ENCODE results near the gene BRD4. TPM values are rescaled to one million over a fixed set of nuclear protein-coding genes. Genes with fewer than 3 reads are reported as not detected.

BRD4 gene
- total and polyA plus RNA-seq, 2 of the 13 experiments (the other 11 are each of a cell fraction or from before 2014, with no cell fraction given): 10.5 to 11.4 TPM

DNA sequence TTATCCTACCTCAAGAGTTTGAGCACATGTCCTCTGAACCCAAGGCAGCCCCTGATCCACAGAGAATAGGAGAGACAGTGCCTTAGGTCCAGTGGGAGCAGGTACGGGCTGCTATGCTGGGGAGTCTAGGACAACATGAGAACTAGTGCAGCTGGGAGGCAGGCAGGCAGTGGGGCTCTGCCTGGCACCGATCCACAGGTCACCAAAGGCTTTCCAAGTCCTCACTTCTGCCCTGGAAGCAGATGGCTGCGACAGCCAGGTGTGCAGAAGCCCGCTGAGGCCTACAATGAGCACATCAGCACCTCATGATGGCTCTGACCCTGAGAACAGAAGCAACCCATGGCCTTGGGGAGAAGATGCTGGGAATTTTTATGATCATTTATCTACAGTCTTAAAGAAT, 70.3 kb downstream of the BRD4 start:
- FAIRE-seq (no peak), DNase-seq (ENCODE audit: low spot score) (no peak), ATAC-seq (no peak)
- Histone ChIP-seq H3K4me2 (ENCODE audit: low read depth, low read length) (no peak overlapping the region), H3K4me1 (ENCODE audit: insufficient read depth, low read length) (no peaks in the 10 kb centered on the region; the same call in 1 of the 2 replicates), H3K9me3 (ENCODE audit: low read length) (no peaks in the 10 kb centered on the region), H3K4me3 (replicated peaks in 1 of 3; ENCODE audit: insufficient read depth in 1 of 3, low read depth in 2 of 3, low read length in 3 of 3) (no peak overlapping the region), H3K27me3 (ENCODE audit: control insufficient read depth in 1 of 2, insufficient read depth in 2 of 2, low read length in 2 of 2) (no peaks in the 10 kb centered on the region; a peak in 1 of 5 replicates), H3K27ac (ENCODE audit: extremely low read length, insufficient read depth, low read length) (no peak overlapping the region), H3K79me2 (ENCODE audit: insufficient read depth, low read length) (peaks cover 13% of the 10 kb centered on the region), H3K9ac (ENCODE audit: insufficient read depth, low read depth, low read length) (no peak overlapping the region), H4K20me1 (ENCODE audit: insufficient read depth, low read length) (peaks cover 43% of the 10 kb centered on the region; the same call in 1 of the 2 replicates), H3K36me3 (replicated peaks in 1 of 2; ENCODE audit: control insufficient read depth in 1 of 2, insufficient read depth in 2 of 2, low read length in 2 of 2) (peaks cover 60 to 95% of the 10 kb centered on the region in 2 experiments), H2AFZ (ENCODE audit: low read length) (no peak overlapping the region)
- no TSS peak for BruUV-seq (replicated peaks)
- in situ Hi-C loops (cut with HindIII; ENCODE audit: extremely low pct_ligation_motif_present, low pct_unique_long_range_greater_than_20kb): no loop called here
- CTCF ChIA-PET (ENCODE audit: low intra/inter-chr PET ratio, low total read pairs): no interaction called here
- POLR2A ChIA-PET: interaction anchor here (0.6 kb wide), 1 partner anchor 212 kb away, joined by 3 read pairs; no protein-coding TSS in a partner anchor
- 100% methylated on average over 1 of the region's 4 CpGs for WGBS (ENCODE audit: low lambda C conversion rate)
- TF ChIP-seq ARNTL (CRISPR knock-in tag; IDR thresholded peaks at IDR 0.05) (no peak), RBM22 (optimal IDR thresholded peaks at IDR 0.05; ENCODE audit: low read length) (peak; percentile 41)
- intact Hi-C loops (cut with micrococcal nuclease; ENCODE audit: unreplicated experiment): loop anchor here (5.0 to 10.0 kb wide), 2 partner anchors 63 to 155 kb away; partner anchors contain the start of gene AKAP8L

GRCh38 chr19:15260939-15261338, 71.4 kb downstream of the BRD4 start:
- ChIA-PET POLR2A (no interaction called here), CTCF (ENCODE audit: low intra/inter-chr PET ratio, low total read pairs) (no interaction called here)
- WGBS (ENCODE audit: low lambda C conversion rate): 96% methylated on average over 8 of the region's 8 CpGs
- no peak for FAIRE-seq
- no peaks in the 10 kb centered on the region for H3K9me3 ChIP-seq (ENCODE audit: low read length)
- H2AFZ ChIP-seq (ENCODE audit: low read length): no peak overlapping the region
- H3K4me1 ChIP-seq (ENCODE audit: insufficient read depth, low read length): no peaks in the 10 kb centered on the region
- no peaks in the 10 kb centered on the region; a peak in 1 of 5 replicates for H3K27me3 ChIP-seq (ENCODE audit: control insufficient read depth in 1 of 2, insufficient read depth in 2 of 2, low read length in 2 of 2)
- ATAC-seq: no peak
- no peak overlapping the region for H3K27ac ChIP-seq (ENCODE audit: extremely low read length, insufficient read depth, low read length)
- no peak overlapping the region for H3K9ac ChIP-seq (ENCODE audit: insufficient read depth, low read depth, low read length)
- no peak overlapping the region for H3K4me2 ChIP-seq (ENCODE audit: low read depth, low read length)
- no peak for DNase-seq (ENCODE audit: low spot score)
- no peak overlapping the region for H3K4me3 ChIP-seq (replicated peaks in 1 of 3; ENCODE audit: insufficient read depth in 1 of 3, low read depth in 2 of 3, low read length in 3 of 3)
- no TSS peak for BruUV-seq (replicated peaks)
- H4K20me1 ChIP-seq (ENCODE audit: insufficient read depth, low read length): peaks cover 36% of the 10 kb centered on the region; the same call in 1 of the 2 replicates
- intact Hi-C loops (cut with micrococcal nuclease; ENCODE audit: unreplicated experiment) (loop anchor here (5.0 to 10.0 kb wide), 2 partner anchors 64 to 156 kb away; partner anchors contain the start of gene AKAP8L), in situ Hi-C loops (cut with HindIII; ENCODE audit: extremely low pct_ligation_motif_present, low pct_unique_long_range_greater_than_20kb) (no loop called here)
- TF ChIP-seq MYNN (CRISPR knock-in tag; IDR thresholded peaks at IDR 0.05; ENCODE audit: low read depth) (no peak), CENPX (CRISPR knock-in tag; IDR thresholded peaks at IDR 0.05) (no peak), TOPORS (CRISPR knock-in tag; IDR thresholded peaks at IDR 0.05) (no peak), RXRB (CRISPR knock-in tag; IDR thresholded peaks at IDR 0.05; ENCODE audit: borderline replicate concordance) (no peak), ATF6 (CRISPR knock-in tag; conservative IDR thresholded peaks at IDR 0.05) (no peak), ZNF460 (CRISPR knock-in tag; IDR thresholded peaks at IDR 0.05; ENCODE audit: borderline replicate concordance) (peak; percentile 49; the same call in 1 of the 2 replicates), STAG1 (CRISPR knock-in tag; IDR thresholded peaks at IDR 0.05) (peak; percentile 49)
- TF ChIP-seq, protein P1, sequence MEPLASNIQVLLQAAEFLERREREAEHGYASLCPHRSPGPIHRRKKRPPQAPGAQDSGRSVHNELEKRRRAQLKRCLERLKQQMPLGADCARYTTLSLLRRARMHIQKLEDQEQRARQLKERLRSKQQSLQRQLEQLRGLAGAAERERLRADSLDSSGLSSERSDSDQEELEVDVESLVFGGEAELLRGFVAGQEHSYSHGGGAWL (CRISPR knock-in tag; IDR thresholded peaks at IDR 0.05): no peak
- TF ChIP-seq, protein P2, sequence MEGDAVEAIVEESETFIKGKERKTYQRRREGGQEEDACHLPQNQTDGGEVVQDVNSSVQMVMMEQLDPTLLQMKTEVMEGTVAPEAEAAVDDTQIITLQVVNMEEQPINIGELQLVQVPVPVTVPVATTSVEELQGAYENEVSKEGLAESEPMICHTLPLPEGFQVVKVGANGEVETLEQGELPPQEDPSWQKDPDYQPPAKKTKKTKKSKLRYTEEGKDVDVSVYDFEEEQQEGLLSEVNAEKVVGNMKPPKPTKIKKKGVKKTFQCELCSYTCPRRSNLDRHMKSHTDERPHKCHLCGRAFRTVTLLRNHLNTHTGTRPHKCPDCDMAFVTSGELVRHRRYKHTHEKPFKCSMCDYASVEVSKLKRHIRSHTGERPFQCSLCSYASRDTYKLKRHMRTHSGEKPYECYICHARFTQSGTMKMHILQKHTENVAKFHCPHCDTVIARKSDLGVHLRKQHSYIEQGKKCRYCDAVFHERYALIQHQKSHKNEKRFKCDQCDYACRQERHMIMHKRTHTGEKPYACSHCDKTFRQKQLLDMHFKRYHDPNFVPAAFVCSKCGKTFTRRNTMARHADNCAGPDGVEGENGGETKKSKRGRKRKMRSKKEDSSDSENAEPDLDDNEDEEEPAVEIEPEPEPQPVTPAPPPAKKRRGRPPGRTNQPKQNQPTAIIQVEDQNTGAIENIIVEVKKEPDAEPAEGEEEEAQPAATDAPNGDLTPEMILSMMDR (CRISPR knock-in tag; IDR thresholded peaks at IDR 0.05): peak; percentile 55
- peaks cover 4% of the 10 kb centered on the region for H3K79me2 ChIP-seq (ENCODE audit: insufficient read depth, low read length)
- peaks cover 65 to 95% of the 10 kb centered on the region in 2 experiments for H3K36me3 ChIP-seq (replicated peaks in 1 of 2; ENCODE audit: control insufficient read depth in 1 of 2, insufficient read depth in 2 of 2, low read length in 2 of 2)
